Muscle layer of duodenum (tissue), 2 donors: Measurements from ENCODE around the gene SDK1.
A peak's percentile ranks its signal among the peaks of the same experiment; 100 is the strongest.

Experiments used
- H3K27ac ChIP-seq: one replicate; pipeline ENCODE4 v1.7.0; 2013; ENCODE audit warnings: mild to moderate bottlenecking, low read length
- H3K27me3 ChIP-seq: one replicate; pipeline ENCODE4 v1.7.0; 2013; ENCODE audit warnings: low read depth, mild to moderate bottlenecking, control low read depth, low read length
- H3K36me3 ChIP-seq, 2 donors: one replicate each; pipeline ENCODE4 v1.7.0; 2013; ENCODE audit warnings: low read length in 2 of 2, control low read depth in 1 of 2, mild to moderate bottlenecking in 1 of 2; ENCODE audit not compliant: insufficient read depth in 2 of 2, control insufficient read depth in 1 of 2
- H3K4me1 ChIP-seq, 2 donors: one replicate each; pipeline ENCODE4 v1.7.0; 2013; ENCODE audit warnings: low read length in 2 of 2, mild to moderate bottlenecking in 2 of 2, control low read depth in 1 of 2, moderate library complexity in 1 of 2; ENCODE audit not compliant: insufficient read depth in 2 of 2, control insufficient read depth in 1 of 2
- H3K4me3 ChIP-seq, 2 donors: one replicate each; pipeline ENCODE4 v1.7.0; 2013; ENCODE audit warnings: low read length in 2 of 2, low read depth in 1 of 2, mild to moderate bottlenecking in 1 of 2
- H3K9me3 ChIP-seq, 2 donors: one replicate each; pipeline ENCODE4 v1.7.0; 2013; ENCODE audit warnings: low read length in 2 of 2, control low read depth in 1 of 2, mild to moderate bottlenecking in 1 of 2; ENCODE audit not compliant: control insufficient read depth in 1 of 2
- donor health status: healthy.

The SDK1 gene

DNA sequence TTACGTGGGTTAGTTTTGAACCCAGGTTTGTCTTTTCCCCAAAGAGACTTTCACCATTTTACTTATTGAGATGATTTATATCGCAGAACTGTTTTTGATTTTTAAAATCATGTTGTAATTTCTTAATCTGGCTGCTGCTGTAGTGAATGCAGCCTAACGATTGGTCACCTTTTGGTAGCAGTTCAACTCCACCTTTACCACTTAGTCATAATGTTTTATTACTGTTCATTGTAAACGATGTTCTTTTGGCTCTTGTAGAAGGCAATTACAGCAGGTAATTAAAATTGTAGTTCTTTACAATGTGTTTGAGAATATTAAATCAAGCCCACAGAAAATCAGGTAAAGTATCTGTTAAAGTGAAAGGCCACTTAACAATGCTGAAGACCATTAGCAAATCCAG lies 531.1 kb downstream of the SDK1 start:
- H3K36me3 ChIP-seq = no peaks in the 10 kb centered on the region
- no peaks in the 10 kb centered on the region for H3K4me1 ChIP-seq
- H3K4me3 ChIP-seq = no peak overlapping the region
- H3K9me3 ChIP-seq = no peaks in the 10 kb centered on the region
- no peaks in the 10 kb centered on the region for H3K27me3 ChIP-seq
- H3K27ac ChIP-seq = no peak overlapping the region

DNA sequence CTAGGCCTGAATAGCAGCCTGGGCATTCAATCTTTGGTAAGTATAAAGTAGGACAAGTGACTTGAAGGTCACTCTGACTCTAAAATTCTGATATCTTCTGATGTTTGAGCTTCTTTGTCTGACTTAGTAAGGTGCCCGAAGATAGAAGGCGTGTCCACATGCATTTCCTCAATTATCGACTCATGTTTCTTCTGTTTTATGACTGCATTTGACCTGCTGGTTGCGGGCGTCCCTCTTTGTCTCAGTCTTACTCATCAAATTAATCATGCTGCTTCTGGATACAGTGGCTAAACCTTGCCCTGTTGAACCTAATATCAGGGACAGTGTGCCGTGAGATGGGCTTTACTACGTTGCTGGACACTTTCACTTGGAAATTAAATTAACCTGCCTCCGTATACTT lies 534.1 kb downstream of the SDK1 start:
- Histone ChIP-seq H3K4me1 (no peaks in the 10 kb centered on the region), H3K9me3 (no peaks in the 10 kb centered on the region), H3K36me3 (no peaks in the 10 kb centered on the region), H3K27me3 (no peaks in the 10 kb centered on the region), H3K4me3 (no peak overlapping the region), H3K27ac (no peak overlapping the region)

GRCh38 chr7:3836855-3837254 lies 535.8 kb downstream of the SDK1 start:
- Histone ChIP-seq H3K9me3 (no peaks in the 10 kb centered on the region), H3K4me1 (no peaks in the 10 kb centered on the region), H3K4me3 (no peak overlapping the region), H3K27ac (no peak overlapping the region), H3K27me3 (no peaks in the 10 kb centered on the region), H3K36me3 (no peaks in the 10 kb centered on the region)

- no peak overlapping the region for H3K27ac ChIP-seq
- no peak overlapping the region for H3K4me3 ChIP-seq
- no peaks in the 10 kb centered on the region for H3K27me3 ChIP-seq
- no peaks in the 10 kb centered on the region for H3K36me3 ChIP-seq
- H3K9me3 ChIP-seq = no peaks in the 10 kb centered on the region
- no peaks in the 10 kb centered on the region for H3K4me1 ChIP-seq
Observed at GRCh38 chr7:3844540-3845151, 543.6 kb downstream of the SDK1 start.

- no peaks in the 10 kb centered on the region for H3K36me3 ChIP-seq
- no peak overlapping the region for H3K4me3 ChIP-seq
- no peaks in the 10 kb centered on the region for H3K9me3 ChIP-seq
- no peaks in the 10 kb centered on the region for H3K4me1 ChIP-seq
- H3K27me3 ChIP-seq = no peaks in the 10 kb centered on the region
- no peak overlapping the region for H3K27ac ChIP-seq
Observed at GRCh38 chr7:3846738-3847137, 545.7 kb downstream of the SDK1 start.

- Histone ChIP-seq H3K4me3 (no peak overlapping the region), H3K27ac (no peak overlapping the region), H3K27me3 (no peaks in the 10 kb centered on the region), H3K9me3 (no peaks in the 10 kb centered on the region), H3K36me3 (no peaks in the 10 kb centered on the region), H3K4me1 (no peaks in the 10 kb centered on the region)
Observed at GRCh38 chr7:3847336-3847735, 546.3 kb downstream of the SDK1 start.

DNA sequence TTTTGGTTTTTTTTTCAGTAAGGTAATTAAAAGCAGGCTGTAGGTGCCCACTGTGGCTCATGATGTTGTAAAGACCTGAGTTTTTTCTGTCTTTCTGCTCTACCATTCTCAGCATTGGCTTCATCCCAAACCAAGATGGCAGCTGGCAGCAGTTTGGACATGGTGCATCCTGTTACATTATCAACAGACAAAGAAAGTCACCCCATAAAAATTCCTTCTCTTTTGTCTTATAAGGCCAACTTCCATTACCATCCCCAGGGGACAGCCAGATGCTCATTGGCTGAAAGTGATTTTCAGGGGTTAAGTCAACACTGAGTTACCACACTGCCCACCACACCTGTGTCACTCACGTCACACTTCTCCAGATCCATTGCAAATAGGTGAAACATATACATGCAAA lies 558.4 kb downstream of the SDK1 start:
- Histone ChIP-seq H3K36me3 (peaks cover 0 to 4% of the 10 kb centered on the region in 2 donors), H3K4me3 (no peak overlapping the region), H3K27me3 (no peaks in the 10 kb centered on the region), H3K9me3 (no peaks in the 10 kb centered on the region), H3K27ac (no peak overlapping the region), H3K4me1 (no peaks in the 10 kb centered on the region)

DNA sequence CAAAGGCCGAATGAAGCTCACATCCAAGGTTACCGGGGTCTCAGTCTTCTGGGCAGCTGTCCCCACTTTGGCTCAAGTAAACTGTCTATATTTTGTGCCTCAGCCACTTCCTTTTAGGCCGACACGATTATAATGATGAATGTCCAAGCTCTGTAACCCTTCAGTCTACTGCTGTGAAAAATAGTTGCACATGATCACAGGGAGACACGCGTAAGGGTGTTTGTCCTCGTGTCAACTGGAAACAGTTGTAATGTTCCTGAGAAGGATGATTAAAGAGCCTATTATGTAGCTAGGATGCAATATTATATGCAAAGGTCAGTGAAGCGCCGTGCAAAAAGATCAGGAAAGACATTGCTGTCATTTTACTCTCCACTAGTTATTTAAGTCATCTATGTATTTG lies 559.9 kb downstream of the SDK1 start:
- Histone ChIP-seq H3K27ac (no peak overlapping the region), H3K36me3 (no peaks in the 10 kb centered on the region), H3K4me3 (no peak overlapping the region), H3K9me3 (no peaks in the 10 kb centered on the region), H3K27me3 (no peaks in the 10 kb centered on the region), H3K4me1 (no peaks in the 10 kb centered on the region)

DNA sequence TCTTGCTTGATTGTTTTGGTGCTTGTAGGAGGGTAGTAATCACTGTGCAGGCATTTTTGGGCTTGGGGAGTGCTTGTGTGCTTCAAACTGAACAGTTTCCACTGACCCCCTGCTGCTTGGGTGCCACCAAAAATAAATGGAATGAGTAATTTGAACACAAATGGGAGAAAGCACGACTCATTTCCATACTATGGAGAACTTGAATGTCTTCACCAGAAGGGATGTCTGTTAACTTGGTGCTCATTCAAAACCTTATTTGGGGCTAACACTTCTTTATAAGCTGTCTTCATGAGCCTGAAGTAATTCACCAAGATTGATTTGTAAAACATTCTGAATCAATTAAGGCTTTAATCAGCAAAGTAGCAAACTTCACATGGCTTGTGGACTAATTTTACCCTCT lies 560.3 kb downstream of the SDK1 start:
- Histone ChIP-seq H3K4me1 (no peaks in the 10 kb centered on the region), H3K36me3 (no peaks in the 10 kb centered on the region), H3K27me3 (no peaks in the 10 kb centered on the region), H3K9me3 (no peaks in the 10 kb centered on the region), H3K27ac (no peak overlapping the region), H3K4me3 (no peak overlapping the region)

DNA sequence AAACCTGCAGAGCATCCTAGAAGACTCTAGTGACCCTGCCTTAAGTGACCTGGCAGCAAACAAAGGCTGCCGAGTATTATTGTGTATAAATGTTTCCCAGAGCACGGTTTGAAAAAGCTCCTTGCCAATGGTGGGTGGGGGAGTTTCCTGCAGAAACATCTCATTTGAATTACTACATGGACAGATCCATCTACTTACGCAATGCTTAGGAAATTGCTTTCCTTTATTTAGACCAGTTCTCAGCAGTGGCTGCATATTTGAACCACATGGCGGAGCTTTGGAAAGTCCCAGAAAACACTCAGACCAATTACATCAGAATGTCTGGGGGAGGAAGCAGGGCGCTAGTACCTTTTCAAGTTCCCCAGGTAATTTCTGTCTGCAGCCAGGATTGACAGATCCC lies 560.9 kb downstream of the SDK1 start:
- Histone ChIP-seq H3K9me3 (no peaks in the 10 kb centered on the region), H3K4me1 (no peaks in the 10 kb centered on the region), H3K27ac (no peak overlapping the region), H3K4me3 (no peak overlapping the region), H3K36me3 (no peaks in the 10 kb centered on the region), H3K27me3 (no peaks in the 10 kb centered on the region)

DNA sequence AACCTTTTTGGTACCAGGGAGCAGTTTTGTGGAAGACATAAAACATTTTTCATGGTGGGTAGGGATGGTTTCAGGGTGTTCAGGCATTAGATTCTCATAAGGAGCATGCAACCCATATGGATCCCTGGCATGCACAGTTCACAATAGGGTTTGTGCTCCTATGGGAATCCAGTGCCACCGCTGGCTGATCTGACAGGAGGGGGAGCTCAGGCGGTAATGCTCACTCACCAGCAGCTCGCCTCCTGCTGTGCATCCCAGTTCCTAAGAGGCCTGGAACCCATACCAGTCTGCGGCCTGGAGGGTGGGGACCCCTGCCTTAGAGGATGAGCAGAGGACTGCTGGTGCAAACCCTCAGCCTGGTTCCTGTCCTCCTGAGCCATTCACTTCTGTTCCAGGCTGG lies 561.7 kb downstream of the SDK1 start:
- no peaks in the 10 kb centered on the region for H3K36me3 ChIP-seq
- H3K27me3 ChIP-seq = no peaks in the 10 kb centered on the region
- H3K27ac ChIP-seq = no peak overlapping the region
- no peaks in the 10 kb centered on the region for H3K4me1 ChIP-seq
- H3K4me3 ChIP-seq = no peak overlapping the region
- H3K9me3 ChIP-seq = no peaks in the 10 kb centered on the region

DNA sequence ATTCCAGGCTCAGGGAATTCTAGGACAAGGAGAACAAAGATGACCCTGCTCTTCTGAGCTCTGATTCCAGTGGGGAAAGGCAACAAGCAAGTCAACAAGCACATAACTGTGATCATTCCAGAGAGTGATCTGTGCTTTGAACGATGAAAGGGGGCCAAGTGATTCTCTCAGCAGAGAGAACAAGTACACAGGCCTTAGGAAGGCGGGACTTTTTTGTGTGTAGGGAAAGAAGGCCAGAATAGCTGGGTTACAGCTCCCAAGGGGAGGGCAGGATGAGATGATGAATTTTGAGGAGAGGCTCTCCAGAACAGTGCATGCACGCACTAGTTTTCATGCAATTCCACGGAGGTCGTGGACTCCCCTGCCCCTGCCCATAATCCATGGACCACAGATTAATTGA lies 565.2 kb downstream of the SDK1 start:
- no peaks in the 10 kb centered on the region for H3K4me1 ChIP-seq
- H3K9me3 ChIP-seq = no peaks in the 10 kb centered on the region
- H3K27ac ChIP-seq = peak overlapping the region; percentile 18
- no peak overlapping the region for H3K4me3 ChIP-seq
- H3K27me3 ChIP-seq = no peaks in the 10 kb centered on the region
- H3K36me3 ChIP-seq = no peaks in the 10 kb centered on the region
